ENCODE measurements around the gene ARL8A.

The ARL8A gene

DNA sequence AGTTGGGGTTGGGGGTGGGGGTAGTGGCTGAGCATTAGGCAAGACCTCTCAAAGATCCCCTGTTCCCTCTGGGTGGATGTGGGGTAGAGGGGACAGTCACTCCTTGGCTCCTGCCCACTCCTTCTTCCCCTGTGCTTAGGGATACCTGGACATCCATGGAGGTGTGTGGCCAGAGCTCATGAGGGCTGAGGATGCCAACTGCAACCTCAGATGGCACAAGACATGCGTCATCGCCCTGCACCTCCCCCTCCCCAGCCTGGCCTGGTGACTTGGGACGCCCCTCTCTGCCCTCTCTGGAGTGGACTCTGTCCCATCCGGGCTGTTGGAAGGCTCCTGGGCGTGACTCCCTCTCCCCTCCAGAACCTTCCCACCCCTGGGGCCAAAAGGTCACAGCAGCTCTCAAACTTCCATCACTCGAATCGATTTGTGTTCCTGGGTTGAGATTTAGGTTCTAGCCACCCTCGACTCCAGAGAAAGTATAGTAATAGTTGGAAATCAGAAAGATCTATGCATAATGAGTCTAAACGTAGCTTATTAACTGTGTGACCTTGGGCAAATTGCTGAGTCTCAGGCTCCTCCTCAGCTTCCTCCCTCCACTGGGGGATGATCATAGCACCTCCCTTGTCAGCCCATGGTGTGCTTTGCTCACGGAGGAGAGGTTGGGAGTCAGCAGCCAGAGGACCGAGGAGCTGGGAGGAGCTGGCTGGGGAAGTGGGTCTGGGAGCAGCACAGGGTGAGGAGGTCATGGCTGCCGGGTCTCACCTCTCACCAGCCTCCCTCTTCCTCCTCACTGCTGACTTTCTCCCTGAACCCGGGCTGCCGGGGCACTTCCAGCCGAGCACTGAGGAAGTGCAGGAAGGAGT lies 18.1 kb upstream of the ARL8A start:
- H3K27ac ChIP-seq = no peak overlapping the region
- TF ChIP-seq, protein P1, sequence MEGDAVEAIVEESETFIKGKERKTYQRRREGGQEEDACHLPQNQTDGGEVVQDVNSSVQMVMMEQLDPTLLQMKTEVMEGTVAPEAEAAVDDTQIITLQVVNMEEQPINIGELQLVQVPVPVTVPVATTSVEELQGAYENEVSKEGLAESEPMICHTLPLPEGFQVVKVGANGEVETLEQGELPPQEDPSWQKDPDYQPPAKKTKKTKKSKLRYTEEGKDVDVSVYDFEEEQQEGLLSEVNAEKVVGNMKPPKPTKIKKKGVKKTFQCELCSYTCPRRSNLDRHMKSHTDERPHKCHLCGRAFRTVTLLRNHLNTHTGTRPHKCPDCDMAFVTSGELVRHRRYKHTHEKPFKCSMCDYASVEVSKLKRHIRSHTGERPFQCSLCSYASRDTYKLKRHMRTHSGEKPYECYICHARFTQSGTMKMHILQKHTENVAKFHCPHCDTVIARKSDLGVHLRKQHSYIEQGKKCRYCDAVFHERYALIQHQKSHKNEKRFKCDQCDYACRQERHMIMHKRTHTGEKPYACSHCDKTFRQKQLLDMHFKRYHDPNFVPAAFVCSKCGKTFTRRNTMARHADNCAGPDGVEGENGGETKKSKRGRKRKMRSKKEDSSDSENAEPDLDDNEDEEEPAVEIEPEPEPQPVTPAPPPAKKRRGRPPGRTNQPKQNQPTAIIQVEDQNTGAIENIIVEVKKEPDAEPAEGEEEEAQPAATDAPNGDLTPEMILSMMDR (conservative IDR thresholded peaks at IDR 0.05) = no peak

GRCh38 chr1:202162047-202162417 lies 17.5 kb upstream of the ARL8A start:
- no peak overlapping the region for H3K27ac ChIP-seq
- TF ChIP-seq, protein P1 (conservative IDR thresholded peaks at IDR 0.05) = no peak

- H3K27ac ChIP-seq = no peak overlapping the region
- TF ChIP-seq, protein P1 (conservative IDR thresholded peaks at IDR 0.05) = no peak
Observed at GRCh38 chr1:202161151-202162046, 16.9 kb upstream of the ARL8A start.

DNA sequence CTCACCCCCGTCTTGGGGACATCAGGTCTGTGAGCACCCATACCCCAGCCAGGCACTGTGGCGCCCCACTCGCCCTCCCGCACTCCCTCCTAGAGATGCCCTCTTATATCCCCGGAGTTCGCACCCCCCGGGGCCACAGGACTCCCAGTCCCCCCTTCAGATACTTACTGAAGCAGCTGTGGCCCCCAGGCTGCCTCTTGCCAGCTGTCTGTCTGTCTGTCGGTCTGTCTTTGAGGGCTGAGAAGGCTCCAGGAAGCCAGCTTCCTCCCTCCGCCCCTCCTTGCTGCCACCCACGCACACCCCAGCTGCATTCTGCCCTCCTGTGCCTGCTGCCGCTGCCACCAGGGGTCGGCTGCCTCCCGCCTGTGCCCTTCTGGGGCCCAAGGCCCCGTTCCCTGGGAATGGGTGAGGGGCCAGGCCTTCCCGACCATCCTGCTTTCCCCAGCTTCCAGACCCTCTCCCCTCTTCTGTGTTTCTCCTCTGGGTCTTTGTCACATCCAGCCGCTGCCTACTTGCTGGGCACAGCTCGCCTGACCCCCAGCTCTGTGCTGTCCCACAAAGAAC lies 15.9 kb upstream of the ARL8A start, which contains the start of gene PTPN7:
TSS of gene PTPN7 (minus strand) at position 226 of the 564 bp plus-strand sequence. CDS start 1,200 bp downstream, outside the sequence.
- H3K27ac ChIP-seq = no peak within 1 kb of the TSS
- TF ChIP-seq, protein P1 (conservative IDR thresholded peaks at IDR 0.05) = no peak

DNA sequence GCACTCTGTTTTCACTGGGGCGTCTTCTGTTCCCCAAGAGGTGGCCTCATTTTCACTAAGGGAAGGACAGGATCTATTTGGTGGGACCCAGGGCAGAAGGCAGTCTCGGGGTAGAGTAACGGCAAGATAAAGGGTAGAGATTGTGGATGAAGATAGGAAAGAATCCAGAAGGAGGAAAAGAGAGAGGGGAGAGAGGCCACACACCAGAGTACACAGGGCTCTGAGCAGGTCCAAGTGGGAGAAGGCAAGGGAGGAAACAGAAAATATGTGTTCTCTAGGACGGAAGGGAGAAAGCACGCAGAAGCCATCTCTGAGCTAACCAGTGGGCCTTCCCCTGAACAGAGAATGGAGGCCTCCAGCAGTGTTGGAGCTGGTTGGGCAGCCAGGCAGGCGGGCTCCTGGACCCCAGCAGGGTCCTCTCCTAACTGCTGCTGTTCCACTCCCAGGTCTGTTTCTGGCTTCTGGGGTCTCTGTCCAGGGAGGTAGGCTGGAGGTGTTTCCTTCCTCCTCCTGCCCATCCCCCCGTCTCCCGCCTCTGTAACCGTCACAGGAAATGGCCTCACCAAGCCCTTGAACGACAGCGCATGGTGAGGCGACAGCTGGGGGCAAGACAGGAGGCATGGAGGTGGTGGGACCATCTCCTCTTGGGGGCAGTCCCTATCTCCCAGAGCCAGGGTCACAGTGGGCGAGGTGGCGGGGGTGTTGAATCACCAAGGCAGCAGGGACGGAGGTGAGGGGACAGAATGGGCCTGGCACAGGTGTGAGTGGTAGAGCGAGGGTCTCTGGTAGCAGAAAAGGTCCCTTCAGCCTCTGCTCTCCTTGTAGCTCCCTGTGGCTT lies 15.2 kb upstream of the ARL8A start:
- TF ChIP-seq, protein P1 (conservative IDR thresholded peaks at IDR 0.05) = no peak
- H3K27ac ChIP-seq = no peak overlapping the region

GRCh38 chr1:202158810-202159533 lies 14.4 kb upstream of the ARL8A start:
- no peak overlapping the region for H3K27ac ChIP-seq
- TF ChIP-seq, protein P1 (conservative IDR thresholded peaks at IDR 0.05) = no peak
